MM.1S (cell line): Measurements from ENCODE around the gene MMUT.

ENCODE experiments used
- CTCF ChIP-seq: fragments of 300-600 bp; sonication (generic); IDR thresholded peaks from 2 replicates; pipeline ENCODE4 v1.5.1; 2016; ENCODE audit warnings: antibody characterized with exemption, low read length, mixed read lengths
- EZH2 ChIP-seq: fragments of 300-600 bp; sonication (generic); optimal IDR thresholded peaks from 2 replicates; pipeline ENCODE3; 2017; ENCODE audit warnings: low read depth, mild to moderate bottlenecking, antibody characterized with exemption, low read length, mixed read lengths

- TF ChIP-seq CTCF (no peak), EZH2 (no peak)
Observed at GRCh38 chr6:49506569-49507111, 43.6 kb upstream of the MMUT start.
